GM23338 (cell line): ENCODE data around the gene ARAP1. TPM values are rescaled to one million over a fixed set of nuclear protein-coding genes. Genes with fewer than 3 reads are reported as not detected.

Source experiments
- ATAC-seq: fragments of 200-7000 bp; cut with Tn5 transposase; 3 replicates; pipeline ENCODE4 v1.9.1; 2020
- DNase-seq: peaks from one replicate; pipeline ENCODE4 v3.0.0-alpha.2; 2015; ENCODE audit warnings: low spot score
- H2AFZ ChIP-seq: fragments of 200-600 bp; sonication (generic); 2 replicates; pipeline ENCODE4 v1.8.0; 2016; ENCODE audit warnings: antibody characterized with exemption, mild to moderate bottlenecking, moderate library complexity
- H3F3A ChIP-seq: fragments of 200-600 bp; sonication (generic); replicated peaks from 2 replicates; pipeline ENCODE4 v1.8.0; 2017; ENCODE audit warnings: antibody characterized with exemption, mixed run types, low read depth
- H3K27ac ChIP-seq: fragments of 200-600 bp; sonication (generic); 2 replicates; pipeline ENCODE4 v1.6.1; 2016; ENCODE audit warnings: low read depth
- H3K27me3 ChIP-seq: fragments of 200-600 bp; sonication (generic); 2 replicates; pipeline ENCODE4 v1.8.0; 2016; ENCODE audit warnings: mild to moderate bottlenecking, mixed run types, moderate library complexity; ENCODE audit not compliant: insufficient read depth
- H3K36me3 ChIP-seq: fragments of 200-600 bp; sonication (generic); 2 replicates; pipeline ENCODE4 v1.8.0; 2016; ENCODE audit warnings: mild to moderate bottlenecking; ENCODE audit not compliant: insufficient read depth
- H3K4me1 ChIP-seq: fragments of 200-600 bp; sonication (generic); 2 replicates; pipeline ENCODE4 v1.8.0; 2016; ENCODE audit warnings: mild to moderate bottlenecking, moderate library complexity; ENCODE audit not compliant: insufficient read depth
- H3K4me2 ChIP-seq: fragments of 200-600 bp; sonication (generic); 2 replicates; pipeline ENCODE4 v1.7.1; 2017; ENCODE audit warnings: mixed run types
- H3K4me3 ChIP-seq: fragments of 200-600 bp; sonication (generic); 2 replicates; pipeline ENCODE4 v1.6.1; 2016; ENCODE audit warnings: mixed run types
- H3K79me2 ChIP-seq: fragments of 200-600 bp; sonication (generic); replicated peaks from 2 replicates; pipeline ENCODE4 v1.8.0; 2017; ENCODE audit warnings: mild to moderate bottlenecking; ENCODE audit not compliant: insufficient read depth
- H3K9me2 ChIP-seq: fragments of 200-600 bp; sonication (generic); 2 replicates; pipeline ENCODE4 v1.8.0; 2017; ENCODE audit not compliant: insufficient read depth
- H4K20me1 ChIP-seq: fragments of 200-600 bp; sonication (generic); replicated peaks from 2 replicates; pipeline ENCODE4 v1.8.0; 2017; ENCODE audit warnings: mild to moderate bottlenecking; ENCODE audit not compliant: insufficient read depth
- H3K27ac Mint-ChIP-seq: 2 replicates; pipeline ENCODE4 v1.8.0; 2020; ENCODE audit warnings: inconsistent platforms, mild to moderate bottlenecking, moderate library complexity, mixed read lengths
- H3K27me3 Mint-ChIP-seq: 3 replicates; pipeline ENCODE4 v1.8.0; 2022; ENCODE audit warnings: low read depth, mild to moderate bottlenecking, moderate library complexity, mixed read lengths, inconsistent platforms; ENCODE audit not compliant: insufficient read depth, poor library complexity
- H3K36me3 Mint-ChIP-seq: 3 replicates; pipeline ENCODE4 v1.8.0; 2021; ENCODE audit warnings: low read depth, mild to moderate bottlenecking, inconsistent platforms, moderate library complexity, mixed read lengths
- H3K4me1 Mint-ChIP-seq: 3 replicates; pipeline ENCODE4 v1.8.0; 2020; ENCODE audit warnings: mild to moderate bottlenecking, inconsistent platforms, mixed read lengths
- H3K4me3 Mint-ChIP-seq: 3 replicates; pipeline ENCODE4 v1.8.0; 2021; ENCODE audit warnings: moderate library complexity, mild to moderate bottlenecking, inconsistent platforms, mixed read lengths
- H3K9me3 Mint-ChIP-seq: 3 replicates; pipeline ENCODE4 v1.8.0; 2020; ENCODE audit warnings: moderate library complexity, mild to moderate bottlenecking, inconsistent platforms, mixed read lengths
- CREB1 ChIP-seq: fragments of 250-450 bp; sonication (Bioruptor Pico); IDR thresholded peaks from 2 replicates; pipeline ENCODE4 v1.5.0; 2020; ENCODE audit warnings: low read depth, mild to moderate bottlenecking, moderate library complexity
- EZH2 ChIP-seq: fragments of 200-600 bp; sonication (generic); IDR thresholded peaks from one replicate; pipeline ENCODE4 v1.8.0; 2017; ENCODE audit warnings: antibody characterized with exemption, mild to moderate bottlenecking, low read depth; ENCODE audit not compliant: unreplicated experiment
- POLR2AphosphoS5 ChIP-seq: IDR thresholded peaks from 2 replicates; pipeline ENCODE4 v1.6.1; 2016; ENCODE audit warnings: antibody characterized with exemption, low read depth
- STAT1 ChIP-seq: IDR thresholded peaks from one replicate; pipeline ENCODE4 v1.6.1; 2016; ENCODE audit warnings: antibody characterized with exemption; ENCODE audit not compliant: unreplicated experiment
- ZNF114 ChIP-seq: fragments of 250-450 bp; sonication (Bioruptor Pico); IDR thresholded peaks from 2 replicates; pipeline ENCODE4 v1.5.0; 2020; ENCODE audit warnings: mild to moderate bottlenecking, moderate library complexity
- ZNF331 ChIP-seq: fragments of 250-450 bp; sonication (Bioruptor Pico); IDR thresholded peaks from 2 replicates; pipeline ENCODE4 v1.5.0; 2020; ENCODE audit warnings: low read depth, mild to moderate bottlenecking, moderate library complexity
- polyA plus RNA-seq: library from polyadenylated mRNA; unstranded; fragments of >200 nt; fragmentation: Nextera tagmentation; extraction: Ambion mirVana; gene quantifications from 2 replicates; pipeline ENCODE4 v1.2.1, GENCODE V29; 2016
- total RNA-seq: library from RNA; depleted of rRNA; stranded (reverse); fragments of >200 nt; shearing (Covaris generic); gene quantifications from 2 replicates; pipeline ENCODE4 v1.2.3, GENCODE V29; 2014
- TF ChIP-seq, protein P1 (sequence below): fragments of 250-450 bp; sonication (Bioruptor Pico); IDR thresholded peaks from 2 replicates; pipeline ENCODE4 v1.5.0; 2020; ENCODE audit warnings: mild to moderate bottlenecking, moderate library complexity
- TF ChIP-seq, protein P2 (sequence below): IDR thresholded peaks from 2 replicates; pipeline ENCODE4 v1.6.1; 2016; ENCODE audit warnings: antibody characterized with exemption
- TF ChIP-seq, protein P3 (sequence below), 2 experiments: fragments of 200-600 bp in 1 of 2; sonication (generic) in 1 of 2; conservative IDR thresholded peaks; 2 replicates each; pipeline versions ENCODE4 v1.5.1 to v1.6.1; 2016 to 2017; ENCODE audit warnings: antibody characterized with exemption in 2 of 2, low read depth in 2 of 2, mild to moderate bottlenecking in 2 of 2, moderate library complexity in 1 of 2

Gene ARAP1
- total and polyA plus RNA-seq, 2 experiments from 2014 or later: 24.5 to 116 TPM

DNA sequence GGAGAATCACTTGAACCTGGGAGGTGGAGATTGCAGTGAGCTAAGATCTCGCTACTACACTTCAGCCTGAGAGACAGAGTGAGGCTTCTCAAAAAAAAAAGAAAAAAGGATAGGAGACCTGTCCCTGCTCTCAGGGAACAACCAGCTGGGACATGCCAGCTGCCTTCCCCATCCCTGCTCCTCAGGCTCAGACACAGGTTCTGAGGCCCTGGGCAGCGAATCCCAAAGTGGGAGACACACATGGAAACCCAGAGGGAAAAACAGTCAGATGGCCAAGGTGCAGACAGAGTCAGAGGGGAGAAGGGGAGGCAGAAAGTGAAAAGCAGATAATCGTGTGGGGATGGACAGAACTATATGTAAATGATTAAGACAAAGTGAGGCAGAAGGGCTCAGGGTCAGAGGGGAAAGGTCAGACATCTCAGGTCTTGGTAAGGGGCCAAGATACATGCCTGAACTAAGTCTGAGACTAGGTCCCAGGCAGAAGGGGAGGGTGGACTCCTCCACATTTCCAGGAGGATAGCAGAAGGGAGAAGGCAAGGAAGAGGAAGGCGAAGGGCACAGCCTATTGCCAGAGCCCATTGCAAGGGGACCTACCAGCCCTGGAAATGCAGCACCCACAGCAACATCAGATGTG, 27.4 kb upstream of the ARAP1 start:
- Histone ChIP-seq H3F3A (no peaks in the 10 kb centered on the region), H3K27me3 (peaks cover 14% of the 10 kb centered on the region), H3K4me2 (no peak overlapping the region), H3K4me3 (no peak overlapping the region), H3K27ac (no peak overlapping the region), H3K36me3 (no peaks in the 10 kb centered on the region), H2AFZ (no peak overlapping the region), H3K4me1 (peaks cover 10% of the 10 kb centered on the region; the same call in 1 of the 2 replicates), H3K9me2 (no peaks in the 10 kb centered on the region), H4K20me1 (no peaks in the 10 kb centered on the region), H3K79me2 (no peaks in the 10 kb centered on the region)
- DNase-seq (no peak), ATAC-seq (no peak)
- Mint-ChIP-seq H3K4me1 (peaks cover 26% of the 10 kb centered on the region), H3K27ac (no peak overlapping the region), H3K27me3 (peaks cover 16% of the 10 kb centered on the region), H3K4me3 (peak overlapping the region; percentile 25; the same call in 1 of the 3 replicates), H3K9me3 (no peaks in the 10 kb centered on the region), H3K36me3 (no peaks in the 10 kb centered on the region; the same call in 2 of the 3 replicates)
- TF ChIP-seq ZNF114: no peak
- TF ChIP-seq STAT1: no peak
- TF ChIP-seq CREB1 (CRISPR knock-in tag): no peak
- no peak for TF ChIP-seq EZH2
- TF ChIP-seq, protein P1, sequence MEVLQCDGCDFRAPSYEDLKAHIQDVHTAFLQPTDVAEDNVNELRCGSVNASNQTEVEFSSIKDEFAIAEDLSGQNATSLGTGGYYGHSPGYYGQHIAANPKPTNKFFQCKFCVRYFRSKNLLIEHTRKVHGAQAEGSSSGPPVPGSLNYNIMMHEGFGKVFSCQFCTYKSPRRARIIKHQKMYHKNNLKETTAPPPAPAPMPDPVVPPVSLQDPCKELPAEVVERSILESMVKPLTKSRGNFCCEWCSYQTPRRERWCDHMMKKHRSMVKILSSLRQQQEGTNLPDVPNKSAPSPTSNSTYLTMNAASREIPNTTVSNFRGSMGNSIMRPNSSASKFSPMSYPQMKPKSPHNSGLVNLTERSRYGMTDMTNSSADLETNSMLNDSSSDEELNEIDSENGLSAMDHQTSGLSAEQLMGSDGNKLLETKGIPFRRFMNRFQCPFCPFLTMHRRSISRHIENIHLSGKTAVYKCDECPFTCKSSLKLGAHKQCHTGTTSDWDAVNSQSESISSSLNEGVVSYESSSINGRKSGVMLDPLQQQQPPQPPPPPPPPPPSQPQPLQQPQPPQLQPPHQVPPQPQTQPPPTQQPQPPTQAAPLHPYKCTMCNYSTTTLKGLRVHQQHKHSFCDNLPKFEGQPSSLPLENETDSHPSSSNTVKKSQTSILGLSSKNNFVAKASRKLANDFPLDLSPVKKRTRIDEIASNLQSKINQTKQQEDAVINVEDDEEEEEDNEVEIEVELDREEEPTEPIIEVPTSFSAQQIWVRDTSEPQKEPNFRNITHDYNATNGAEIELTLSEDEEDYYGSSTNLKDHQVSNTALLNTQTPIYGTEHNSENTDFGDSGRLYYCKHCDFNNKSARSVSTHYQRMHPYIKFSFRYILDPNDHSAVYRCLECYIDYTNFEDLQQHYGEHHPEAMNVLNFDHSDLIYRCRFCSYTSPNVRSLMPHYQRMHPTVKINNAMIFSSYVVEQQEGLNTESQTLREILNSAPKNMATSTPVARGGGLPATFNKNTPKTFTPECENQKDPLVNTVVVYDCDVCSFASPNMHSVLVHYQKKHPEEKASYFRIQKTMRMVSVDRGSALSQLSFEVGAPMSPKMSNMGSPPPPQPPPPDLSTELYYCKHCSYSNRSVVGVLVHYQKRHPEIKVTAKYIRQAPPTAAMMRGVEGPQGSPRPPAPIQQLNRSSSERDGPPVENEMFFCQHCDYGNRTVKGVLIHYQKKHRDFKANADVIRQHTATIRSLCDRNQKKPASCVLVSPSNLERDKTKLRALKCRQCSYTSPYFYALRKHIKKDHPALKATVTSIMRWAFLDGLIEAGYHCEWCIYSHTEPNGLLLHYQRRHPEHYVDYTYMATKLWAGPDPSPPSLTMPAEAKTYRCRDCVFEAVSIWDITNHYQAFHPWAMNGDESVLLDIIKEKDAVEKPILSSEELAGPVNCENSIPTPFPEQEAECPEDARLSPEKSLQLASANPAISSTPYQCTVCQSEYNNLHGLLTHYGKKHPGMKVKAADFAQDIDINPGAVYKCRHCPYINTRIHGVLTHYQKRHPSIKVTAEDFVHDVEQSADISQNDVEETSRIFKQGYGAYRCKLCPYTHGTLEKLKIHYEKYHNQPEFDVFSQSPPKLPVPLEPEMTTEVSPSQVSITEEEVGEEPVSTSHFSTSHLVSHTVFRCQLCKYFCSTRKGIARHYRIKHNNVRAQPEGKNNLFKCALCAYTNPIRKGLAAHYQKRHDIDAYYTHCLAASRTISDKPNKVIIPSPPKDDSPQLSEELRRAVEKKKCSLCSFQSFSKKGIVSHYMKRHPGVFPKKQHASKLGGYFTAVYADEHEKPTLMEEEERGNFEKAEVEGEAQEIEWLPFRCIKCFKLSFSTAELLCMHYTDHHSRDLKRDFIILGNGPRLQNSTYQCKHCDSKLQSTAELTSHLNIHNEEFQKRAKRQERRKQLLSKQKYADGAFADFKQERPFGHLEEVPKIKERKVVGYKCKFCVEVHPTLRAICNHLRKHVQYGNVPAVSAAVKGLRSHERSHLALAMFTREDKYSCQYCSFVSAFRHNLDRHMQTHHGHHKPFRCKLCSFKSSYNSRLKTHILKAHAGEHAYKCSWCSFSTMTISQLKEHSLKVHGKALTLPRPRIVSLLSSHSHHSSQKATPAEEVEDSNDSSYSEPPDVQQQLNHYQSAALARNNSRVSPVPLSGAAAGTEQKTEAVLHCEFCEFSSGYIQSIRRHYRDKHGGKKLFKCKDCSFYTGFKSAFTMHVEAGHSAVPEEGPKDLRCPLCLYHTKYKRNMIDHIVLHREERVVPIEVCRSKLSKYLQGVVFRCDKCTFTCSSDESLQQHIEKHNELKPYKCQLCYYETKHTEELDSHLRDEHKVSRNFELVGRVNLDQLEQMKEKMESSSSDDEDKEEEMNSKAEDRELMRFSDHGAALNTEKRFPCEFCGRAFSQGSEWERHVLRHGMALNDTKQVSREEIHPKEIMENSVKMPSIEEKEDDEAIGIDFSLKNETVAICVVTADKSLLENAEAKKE (CRISPR knock-in tag): no peak
- TF ChIP-seq ZNF331: no peak
- TF ChIP-seq POLR2AphosphoS5: no peak
- TF ChIP-seq, protein P2, sequence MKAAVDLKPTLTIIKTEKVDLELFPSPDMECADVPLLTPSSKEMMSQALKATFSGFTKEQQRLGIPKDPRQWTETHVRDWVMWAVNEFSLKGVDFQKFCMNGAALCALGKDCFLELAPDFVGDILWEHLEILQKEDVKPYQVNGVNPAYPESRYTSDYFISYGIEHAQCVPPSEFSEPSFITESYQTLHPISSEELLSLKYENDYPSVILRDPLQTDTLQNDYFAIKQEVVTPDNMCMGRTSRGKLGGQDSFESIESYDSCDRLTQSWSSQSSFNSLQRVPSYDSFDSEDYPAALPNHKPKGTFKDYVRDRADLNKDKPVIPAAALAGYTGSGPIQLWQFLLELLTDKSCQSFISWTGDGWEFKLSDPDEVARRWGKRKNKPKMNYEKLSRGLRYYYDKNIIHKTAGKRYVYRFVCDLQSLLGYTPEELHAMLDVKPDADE: no peak
- TF ChIP-seq, protein P3, sequence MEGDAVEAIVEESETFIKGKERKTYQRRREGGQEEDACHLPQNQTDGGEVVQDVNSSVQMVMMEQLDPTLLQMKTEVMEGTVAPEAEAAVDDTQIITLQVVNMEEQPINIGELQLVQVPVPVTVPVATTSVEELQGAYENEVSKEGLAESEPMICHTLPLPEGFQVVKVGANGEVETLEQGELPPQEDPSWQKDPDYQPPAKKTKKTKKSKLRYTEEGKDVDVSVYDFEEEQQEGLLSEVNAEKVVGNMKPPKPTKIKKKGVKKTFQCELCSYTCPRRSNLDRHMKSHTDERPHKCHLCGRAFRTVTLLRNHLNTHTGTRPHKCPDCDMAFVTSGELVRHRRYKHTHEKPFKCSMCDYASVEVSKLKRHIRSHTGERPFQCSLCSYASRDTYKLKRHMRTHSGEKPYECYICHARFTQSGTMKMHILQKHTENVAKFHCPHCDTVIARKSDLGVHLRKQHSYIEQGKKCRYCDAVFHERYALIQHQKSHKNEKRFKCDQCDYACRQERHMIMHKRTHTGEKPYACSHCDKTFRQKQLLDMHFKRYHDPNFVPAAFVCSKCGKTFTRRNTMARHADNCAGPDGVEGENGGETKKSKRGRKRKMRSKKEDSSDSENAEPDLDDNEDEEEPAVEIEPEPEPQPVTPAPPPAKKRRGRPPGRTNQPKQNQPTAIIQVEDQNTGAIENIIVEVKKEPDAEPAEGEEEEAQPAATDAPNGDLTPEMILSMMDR (conservative IDR thresholded peaks at IDR 0.05; ENCODE audit: low read depth in 2 of 2): no peak
